IgD-negative memory B cell (primary cell): ENCODE measurements around the gene TMEM163. TPM values are rescaled to one million over a fixed set of nuclear protein-coding genes. Genes with fewer than 3 reads are reported as not detected.
"Not testable (repeated sequence)": the region's sequence is repeated elsewhere in the genome, so short reads cannot be mapped to it uniquely, and the experiment has no call there.

ENCODE experiments used
- H3K27ac Mint-ChIP-seq, 3 donors: one replicate each; pipeline ENCODE4 v1.8.0; 2020 to 2022; ENCODE audit warnings: mild to moderate bottlenecking in 3 of 3, mixed read lengths in 3 of 3, moderate library complexity in 1 of 3
- H3K27me3 Mint-ChIP-seq: one replicate; pipeline ENCODE4 v1.8.0; 2021; ENCODE audit warnings: mixed read lengths
- H3K36me3 Mint-ChIP-seq: one replicate; pipeline ENCODE4 v1.8.0; 2020; ENCODE audit warnings: mild to moderate bottlenecking, mixed read lengths
- H3K4me1 Mint-ChIP-seq, 3 donors: one replicate each; pipeline ENCODE4 v1.8.0; 2020 to 2022; ENCODE audit warnings: mixed read lengths in 3 of 3, mild to moderate bottlenecking in 1 of 3
- H3K4me3 Mint-ChIP-seq, 4 donors: one replicate each; pipeline ENCODE4 v1.8.0; 2020 to 2022; ENCODE audit warnings: mild to moderate bottlenecking in 4 of 4, mixed read lengths in 4 of 4, moderate library complexity in 3 of 4
- H3K9me3 Mint-ChIP-seq, 3 donors: one replicate each; pipeline ENCODE4 v1.8.0; 2020 to 2021; ENCODE audit warnings: mixed read lengths in 3 of 3, mild to moderate bottlenecking in 1 of 3
- polyA plus RNA-seq: library from polyadenylated mRNA; unstranded; fragments of 300-500 nt; fragmentation: Illumina TruSeq; gene quantifications from one replicate; pipeline ENCODE4 v1.2.3, GENCODE V29; 2021

TMEM163 gene
- polyA plus RNA-seq, result 1.2 TPM

- H3K27ac Mint-ChIP-seq, result peak within 1 kb of the TSS in 2 of 3 donors; percentile 58 to 65
- H3K4me1 Mint-ChIP-seq, result peaks cover 18 to 48% (median 35%) of the 10 kb centered on the region in 3 donors
- peaks cover 12% of the 10 kb centered on the region for H3K27me3 Mint-ChIP-seq
- H3K9me3 Mint-ChIP-seq, result no peaks in the 10 kb centered on the region
- no peaks in the 10 kb centered on the region for H3K36me3 Mint-ChIP-seq
- H3K4me3 Mint-ChIP-seq, result peak within 1 kb of the TSS; percentile 82 to 90 (median 88)
These were observed at the start of gene TMEM163 for GRCh38 chr2:134718817-134719814. TMEM163 (minus strand) TSS chr2:134719000.

- H3K9me3 Mint-ChIP-seq, result peaks cover 0 to 3% (median 0%) of the 10 kb centered on the region in 3 donors
- H3K27me3 Mint-ChIP-seq, result peaks cover 2% of the 10 kb centered on the region
- no peaks in the 10 kb centered on the region for H3K36me3 Mint-ChIP-seq
- H3K27ac Mint-ChIP-seq, result no peak overlapping the region
- peaks cover 0 to 1% (median 0%) of the 10 kb centered on the region in 3 donors for H3K4me1 Mint-ChIP-seq
- no peak overlapping the region for H3K4me3 Mint-ChIP-seq
These were observed 47.8 kb upstream of the TMEM163 start for GRCh38 chr2:134766583-134766982.

DNA sequence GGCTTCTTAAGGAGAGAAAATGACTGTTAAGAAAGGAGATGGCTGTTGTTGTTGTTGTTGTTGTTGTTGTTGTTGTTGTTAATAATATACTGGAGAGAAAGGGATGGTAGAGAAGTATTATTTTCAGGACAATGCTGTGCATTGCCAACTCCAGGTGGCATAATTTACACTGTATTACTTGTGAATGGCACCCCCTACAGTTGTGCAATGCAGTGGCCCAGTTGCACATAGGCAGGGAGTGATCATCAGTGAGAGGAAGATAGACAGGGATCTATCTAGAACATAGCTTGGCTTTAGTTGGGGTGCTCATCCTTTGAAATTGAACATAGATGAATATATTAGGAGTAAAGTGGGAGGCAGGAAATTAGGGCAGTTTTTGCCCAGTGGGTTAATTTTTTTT, 47.2 kb upstream of the TMEM163 start:
- Mint-ChIP-seq H3K27ac (no peak overlapping the region), H3K4me1 (peaks cover 0 to 3% (median 1%) of the 10 kb centered on the region in 3 donors), H3K27me3 (peaks cover 2% of the 10 kb centered on the region), H3K9me3 (peaks cover 0 to 3% (median 0%) of the 10 kb centered on the region in 3 donors), H3K36me3 (no peaks in the 10 kb centered on the region), H3K4me3 (no peak overlapping the region)

DNA sequence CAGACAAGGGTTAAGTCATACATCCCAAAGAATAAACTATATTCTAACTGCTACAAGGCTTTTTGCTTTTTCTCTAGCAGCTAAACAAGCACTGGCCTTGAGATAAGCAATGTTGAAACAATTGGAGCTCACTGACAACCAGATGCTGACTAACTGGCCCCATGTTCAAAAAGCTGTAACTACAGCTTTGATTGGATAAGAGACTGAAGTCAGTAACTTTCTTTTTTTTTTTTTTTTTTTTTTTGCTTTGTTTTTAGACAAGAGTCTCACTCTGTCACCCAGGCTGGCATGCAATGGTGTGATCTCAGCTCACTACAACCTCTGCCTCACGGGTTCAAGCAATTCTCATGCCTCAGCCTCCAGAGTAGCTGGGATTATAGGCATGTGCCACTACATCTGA, 45.4 kb upstream of the TMEM163 start:
- Mint-ChIP-seq H3K4me3 (no peak overlapping the region), H3K27ac (no peak overlapping the region), H3K36me3 (no peaks in the 10 kb centered on the region), H3K9me3 (peaks cover 0 to 3% (median 0%) of the 10 kb centered on the region in 3 donors), H3K27me3 (peaks cover 2% of the 10 kb centered on the region), H3K4me1 (peaks cover 0 to 4% (median 3%) of the 10 kb centered on the region in 3 donors)

- Mint-ChIP-seq H3K9me3 (peaks cover 0 to 3% (median 0%) of the 10 kb centered on the region in 3 donors), H3K4me1 (peaks cover 8 to 14% (median 11%) of the 10 kb centered on the region in 3 donors), H3K27ac (peak overlapping the region in 1 of 3 donors; percentile 30), H3K36me3 (no peaks in the 10 kb centered on the region), H3K27me3 (peaks cover 2% of the 10 kb centered on the region), H3K4me3 (no peak overlapping the region)
These were observed 44.4 kb upstream of the TMEM163 start for GRCh38 chr2:134763164-134763710.

GRCh38 chr2:134762508-134762907, 43.7 kb upstream of the TMEM163 start:
- Mint-ChIP-seq H3K4me3 (no peak overlapping the region), H3K4me1 (peaks cover 15 to 20% (median 19%) of the 10 kb centered on the region in 3 donors), H3K9me3 (peaks cover 0 to 3% (median 0%) of the 10 kb centered on the region in 3 donors), H3K36me3 (no peaks in the 10 kb centered on the region), H3K27me3 (peaks cover 2% of the 10 kb centered on the region), H3K27ac (no peak overlapping the region)

GRCh38 chr2:134760385-134760784, 41.6 kb upstream of the TMEM163 start:
- Mint-ChIP-seq H3K36me3 (no peaks in the 10 kb centered on the region), H3K27ac (no peak overlapping the region), H3K27me3 (no peaks in the 10 kb centered on the region), H3K4me3 (no peak overlapping the region), H3K9me3 (no peaks in the 10 kb centered on the region), H3K4me1 (peaks cover 23 to 27% (median 25%) of the 10 kb centered on the region in 3 donors)

GRCh38 chr2:134758633-134759032, 39.8 kb upstream of the TMEM163 start:
- Mint-ChIP-seq H3K4me3 (peak overlapping the region in 3 of 4 donors; percentile 10 to 78 (median 43)), H3K27ac (peak overlapping the region; percentile 1 to 46 (median 10)), H3K9me3 (peaks cover 0 to 2% (median 0%) of the 10 kb centered on the region in 3 donors), H3K4me1 (peaks cover 27 to 29% (median 28%) of the 10 kb centered on the region in 3 donors), H3K27me3 (no peaks in the 10 kb centered on the region), H3K36me3 (no peaks in the 10 kb centered on the region)

DNA sequence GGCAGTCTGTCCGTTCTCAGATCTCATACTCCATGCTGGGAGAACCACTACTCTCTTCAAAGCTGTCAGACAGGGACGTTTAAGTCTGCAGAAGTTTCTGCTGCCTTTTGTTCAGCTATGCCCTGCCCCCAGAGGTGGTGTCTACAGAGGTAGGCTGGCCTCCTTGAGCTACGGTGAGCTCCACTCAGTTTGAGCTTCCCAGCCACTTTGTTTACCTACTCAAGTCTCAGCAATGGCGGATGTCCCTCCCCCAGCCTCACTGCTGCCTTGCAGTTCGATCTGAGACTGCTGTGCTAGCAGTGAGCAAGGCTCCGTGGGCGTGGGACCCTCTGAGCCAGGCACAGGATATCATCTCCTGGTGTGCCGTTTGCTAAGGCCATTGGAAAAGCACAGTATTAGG, 33.2 kb upstream of the TMEM163 start:
- H3K4me3 Mint-ChIP-seq, H3K36me3 Mint-ChIP-seq, H3K27ac Mint-ChIP-seq, H3K9me3 Mint-ChIP-seq: not testable (repeated sequence)
- peaks cover 14% of the 10 kb centered on the region for H3K27me3 Mint-ChIP-seq
- H3K4me1 Mint-ChIP-seq, result peaks cover 4 to 15% (median 9%) of the 10 kb centered on the region in 3 donors

DNA sequence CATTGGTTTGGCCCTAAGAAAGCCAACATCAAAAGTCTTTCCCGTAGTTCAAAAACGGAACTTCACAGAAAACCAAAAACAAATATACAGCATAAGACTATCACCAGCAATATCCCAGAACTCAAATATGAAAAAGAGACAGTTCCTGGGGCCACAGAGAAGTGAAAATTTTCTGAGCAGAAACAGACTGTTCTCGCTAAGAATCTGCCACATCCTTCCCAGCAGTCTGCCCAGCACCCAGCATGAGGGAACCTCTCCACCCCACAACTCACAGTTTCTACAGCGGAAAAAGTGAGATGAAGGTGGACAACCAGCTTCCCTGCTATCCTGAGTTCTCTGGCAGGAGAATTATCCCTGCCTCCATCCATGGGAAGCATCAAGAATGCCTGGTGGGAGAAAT, 26.7 kb upstream of the TMEM163 start:
- no peak overlapping the region for H3K27ac Mint-ChIP-seq
- peak overlapping the region in 1 of 4 donors; percentile 25 for H3K4me3 Mint-ChIP-seq

GRCh38 chr2:134745023-134745422, 26.2 kb upstream of the TMEM163 start:
- Mint-ChIP-seq H3K36me3 (peaks cover 3% of the 10 kb centered on the region), H3K4me3 (peak overlapping the region in 2 of 4 donors; percentile 25 to 41), H3K4me1 (peaks cover 21 to 27% (median 21%) of the 10 kb centered on the region in 3 donors), H3K27ac (no peak overlapping the region), H3K27me3 (peaks cover 6% of the 10 kb centered on the region), H3K9me3 (peaks cover 0 to 3% (median 0%) of the 10 kb centered on the region in 3 donors)

More for the DNA sequence above, 26.7 kb upstream of the TMEM163 start:
- Mint-ChIP-seq H3K4me1 (peaks cover 16 to 22% (median 18%) of the 10 kb centered on the region in 3 donors), H3K9me3 (peaks cover 0 to 3% (median 0%) of the 10 kb centered on the region in 3 donors), H3K36me3 (peaks cover 3% of the 10 kb centered on the region), H3K27me3 (peaks cover 6% of the 10 kb centered on the region)

- peaks cover 52 to 63% (median 58%) of the 10 kb centered on the region in 3 donors for H3K4me1 Mint-ChIP-seq
- H3K9me3 Mint-ChIP-seq, result no peaks in the 10 kb centered on the region
- peak overlapping the region; percentile 12 to 83 (median 68) for H3K4me3 Mint-ChIP-seq
- peaks cover 3% of the 10 kb centered on the region for H3K36me3 Mint-ChIP-seq
- H3K27me3 Mint-ChIP-seq, result peaks cover 3% of the 10 kb centered on the region
- H3K27ac Mint-ChIP-seq, result peak overlapping the region; percentile 93 to 98 (median 96)
These were observed 21.1 kb upstream of the TMEM163 start for GRCh38 chr2:134739879-134740301.

DNA sequence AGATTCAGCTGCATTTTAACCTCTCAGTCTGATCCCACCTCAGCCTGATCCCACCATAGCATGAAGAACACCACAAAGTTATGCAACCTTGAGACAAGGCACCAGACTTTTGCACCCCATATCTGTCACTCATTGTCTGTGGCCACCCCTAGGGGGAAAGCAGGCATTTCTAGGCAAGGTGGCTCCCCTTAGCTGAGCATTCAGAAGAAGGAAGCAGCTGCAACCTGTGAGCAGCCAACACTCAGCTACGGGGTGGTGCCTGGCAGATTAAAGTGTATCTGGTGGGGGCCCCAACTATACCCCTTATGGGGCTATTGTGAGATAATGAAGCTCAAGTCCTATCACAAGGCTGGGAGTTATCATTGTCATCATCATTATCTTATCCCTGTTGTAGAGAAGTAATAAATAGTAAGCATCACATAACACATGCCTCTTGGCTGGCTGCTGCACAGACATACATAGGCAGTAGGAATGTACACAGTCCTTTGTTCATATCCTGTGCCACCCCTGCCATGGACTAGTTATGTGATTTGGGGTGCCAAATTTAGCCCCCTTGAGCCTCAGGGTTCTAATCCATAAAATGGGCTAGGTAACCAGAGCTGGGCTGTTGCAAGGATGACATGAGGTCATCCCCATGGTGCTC, 20.6 kb upstream of the TMEM163 start:
- H3K4me1 Mint-ChIP-seq, result peaks cover 49 to 60% (median 59%) of the 10 kb centered on the region in 3 donors
- peak overlapping the region; percentile 93 to 98 (median 96) for H3K27ac Mint-ChIP-seq
- H3K9me3 Mint-ChIP-seq, result no peaks in the 10 kb centered on the region
- peak overlapping the region; percentile 34 to 91 (median 68) for H3K4me3 Mint-ChIP-seq
- peaks cover 3% of the 10 kb centered on the region for H3K27me3 Mint-ChIP-seq
- H3K36me3 Mint-ChIP-seq, result peaks cover 3% of the 10 kb centered on the region

DNA sequence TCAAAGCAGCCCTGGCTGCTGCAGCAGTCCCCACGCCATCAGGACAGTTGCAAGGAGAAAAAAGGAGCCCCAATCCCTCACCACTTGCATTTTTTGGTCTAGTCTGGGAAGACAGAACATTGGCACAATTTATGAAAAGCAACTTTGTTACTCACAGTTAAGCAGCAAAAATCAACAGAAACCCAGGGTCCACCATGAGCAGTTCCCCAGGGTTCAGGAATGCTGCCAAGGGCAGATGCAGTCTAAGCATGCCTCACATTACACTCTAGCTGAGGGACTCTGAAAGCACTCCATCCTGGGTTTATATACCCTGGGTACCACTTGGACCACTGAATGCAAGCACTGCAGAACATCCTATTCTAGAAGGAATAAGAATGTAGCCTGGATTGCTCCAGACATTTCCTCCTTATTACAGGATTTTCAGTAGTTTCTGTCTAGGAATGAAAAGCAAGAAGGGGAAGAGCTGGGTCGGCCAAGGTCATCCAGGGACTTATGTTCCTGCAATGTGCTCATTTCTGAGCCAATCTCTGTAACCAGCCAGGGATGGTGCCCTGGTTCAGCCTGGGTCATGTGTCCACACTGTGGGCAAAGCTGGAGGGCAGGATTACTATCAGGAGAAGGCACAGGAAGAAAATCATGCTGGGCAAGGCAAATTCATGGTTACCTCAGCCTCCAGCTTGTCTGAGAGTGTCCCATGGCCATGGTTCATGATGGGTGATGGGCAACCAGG, 19.5 kb upstream of the TMEM163 start:
- Mint-ChIP-seq H3K4me3 (peak overlapping the region; percentile 57 to 91 (median 78)), H3K9me3 (no peaks in the 10 kb centered on the region), H3K36me3 (no peaks in the 10 kb centered on the region), H3K27me3 (peaks cover 3% of the 10 kb centered on the region), H3K4me1 (peaks cover 45 to 60% (median 57%) of the 10 kb centered on the region in 3 donors), H3K27ac (peak overlapping the region; percentile 93 to 98 (median 96))
